Erythroblast (primary cell): ENCODE results near the gene LUC7L2.
"Not testable (repeated sequence)": the region's sequence is repeated elsewhere in the genome, so short reads cannot be mapped to it uniquely, and the experiment has no call there.

Experiments
- DNase-seq, 2 experiments: peaks; one replicate each; lab custom pipeline; 2025; lab: John Stamatoyannopoulos, UW
- GATA1 ChIP-seq: IDR thresholded peaks from 2 replicates; pipeline ENCODE4 v1.6.1; 2011; ENCODE audit warnings: low read depth, mild to moderate bottlenecking, control low read depth, low read length, moderate library complexity
- POLR2A ChIP-seq: IDR thresholded peaks from 2 replicates; pipeline ENCODE4 v1.6.1; 2011; ENCODE audit warnings: mild to moderate bottlenecking, low read length

The LUC7L2 gene

GRCh38 chr7:139394540-139394939 lies 34.8 kb downstream of the LUC7L2 start:
- TF ChIP-seq GATA1 (no peak), POLR2A (no peak)
- no peak for DNase-seq

DNA sequence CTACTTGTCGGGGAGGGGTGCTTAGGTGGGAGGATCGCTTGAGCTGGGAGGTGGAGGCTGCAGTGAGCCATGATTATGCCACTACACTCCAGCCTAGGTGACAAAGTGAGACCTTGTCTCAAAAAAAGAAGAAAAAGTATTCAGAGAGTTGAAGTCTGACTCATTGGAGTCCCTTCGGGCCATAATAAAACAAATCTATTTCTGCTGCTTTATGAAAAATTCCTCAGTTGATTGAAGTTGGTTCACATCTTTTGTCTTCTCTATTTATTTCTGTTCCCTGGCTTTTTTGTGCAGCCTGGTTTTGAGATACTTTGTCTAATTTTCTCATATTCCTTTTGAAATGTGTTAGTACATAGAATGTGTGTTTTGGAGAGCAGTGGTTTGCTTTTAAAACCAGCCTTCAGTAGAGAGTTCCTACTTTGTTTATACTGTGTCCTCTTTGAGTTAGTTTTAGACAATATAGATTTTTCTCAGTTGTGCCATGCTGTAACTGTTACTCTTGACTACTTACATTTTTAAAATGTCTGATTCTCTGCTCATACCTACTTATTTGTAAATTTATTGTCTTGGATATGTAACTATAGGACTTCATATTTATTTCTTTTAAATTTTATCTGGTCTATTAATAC lies 36.7 kb downstream of the LUC7L2 start:
- TF ChIP-seq GATA1 (no peak), POLR2A (no peak)
- DNase-seq, result no peak

DNA sequence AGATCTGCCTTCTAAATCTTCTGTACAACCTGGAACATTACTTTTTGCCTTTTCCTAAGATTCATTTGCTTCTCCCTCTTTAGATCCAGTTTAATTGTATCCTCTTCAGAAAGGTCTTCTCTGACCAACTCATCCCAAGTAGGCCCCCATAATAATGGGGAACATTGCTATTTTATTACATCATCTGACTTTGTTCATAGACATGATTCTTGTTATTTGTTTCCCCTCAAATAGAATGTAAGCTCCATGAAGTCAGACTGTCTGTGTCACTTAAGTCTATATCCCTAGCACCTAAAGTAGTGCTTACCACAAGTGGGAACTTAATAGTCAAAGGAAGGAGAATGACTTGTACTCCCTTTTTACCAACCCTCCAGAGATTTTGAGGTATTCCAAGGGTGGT lies 37.5 kb downstream of the LUC7L2 start:
- TF ChIP-seq GATA1, result no peak
- no peak for TF ChIP-seq POLR2A
- no peak for DNase-seq

DNA sequence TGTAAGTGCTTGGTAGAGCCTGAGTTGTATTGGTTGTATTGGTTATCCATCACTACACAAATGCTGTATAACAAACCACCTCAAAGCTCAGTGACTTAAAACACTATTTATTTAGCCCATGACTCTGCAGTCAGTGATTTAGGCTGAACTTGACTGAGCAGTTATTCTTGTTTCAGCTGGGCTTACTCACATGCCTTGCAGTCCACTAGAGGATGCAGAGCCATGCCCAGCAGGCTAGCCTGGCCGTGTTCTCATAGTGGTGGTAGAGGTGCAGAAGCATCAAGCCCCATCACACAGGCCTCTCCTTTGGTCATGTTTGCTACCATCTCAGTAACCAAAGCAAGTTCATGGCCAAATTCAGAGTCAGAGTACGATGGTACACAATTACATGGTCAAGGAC lies 43.9 kb downstream of the LUC7L2 start:
- no peak for TF ChIP-seq GATA1
- no peak for TF ChIP-seq POLR2A
- DNase-seq, result no peak

DNA sequence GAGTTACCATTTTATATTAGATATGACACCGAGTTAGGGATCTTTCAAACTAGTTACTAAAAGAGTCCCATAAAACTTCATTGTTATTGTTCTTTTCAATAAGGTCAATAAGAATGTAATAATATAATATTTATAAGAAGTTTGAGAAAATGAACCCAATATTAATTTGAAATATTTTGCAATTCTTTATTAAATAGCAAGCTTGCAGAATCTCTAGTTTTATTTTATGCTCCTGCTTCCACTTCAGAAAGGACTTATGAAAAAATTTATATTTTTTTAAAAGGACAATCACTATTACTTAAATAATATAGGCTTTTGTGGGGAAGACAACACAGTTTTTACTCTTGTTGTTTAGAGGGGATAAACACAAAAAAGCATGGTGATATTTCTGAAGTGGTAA lies 47.9 kb downstream of the LUC7L2 start:
- TF ChIP-seq POLR2A (no peak), GATA1 (no peak)
- no peak for DNase-seq

- not testable (repeated sequence) for DNase-seq
These were observed 55.2 kb downstream of the LUC7L2 start for GRCh38 chr7:139414743-139415402.

DNA sequence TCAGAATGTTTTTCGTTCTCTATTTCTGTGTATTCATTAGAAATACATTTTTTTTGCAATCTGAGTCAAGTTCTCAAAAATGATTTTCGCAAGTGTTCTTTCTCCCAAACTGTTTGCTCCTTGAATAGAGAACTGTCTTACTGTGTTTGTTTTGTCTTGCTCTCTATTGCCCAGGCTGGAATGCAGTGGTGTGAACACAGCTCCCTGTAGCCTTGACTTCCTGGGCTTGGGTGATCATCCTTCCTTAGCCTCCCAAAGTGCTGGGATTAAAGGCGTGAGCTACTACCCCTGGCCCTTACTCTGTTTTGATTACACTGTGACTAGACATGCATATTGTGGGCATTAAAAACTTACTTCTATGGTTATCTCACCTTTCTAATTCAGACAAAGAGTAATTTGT lies 56.7 kb downstream of the LUC7L2 start:
- TF ChIP-seq GATA1 (no peak), POLR2A (no peak)
- DNase-seq, result no peak

GRCh38 chr7:139417478-139417877 lies 57.8 kb downstream of the LUC7L2 start:
- TF ChIP-seq GATA1, result no peak
- TF ChIP-seq POLR2A, result no peak
- no peak for DNase-seq

DNA sequence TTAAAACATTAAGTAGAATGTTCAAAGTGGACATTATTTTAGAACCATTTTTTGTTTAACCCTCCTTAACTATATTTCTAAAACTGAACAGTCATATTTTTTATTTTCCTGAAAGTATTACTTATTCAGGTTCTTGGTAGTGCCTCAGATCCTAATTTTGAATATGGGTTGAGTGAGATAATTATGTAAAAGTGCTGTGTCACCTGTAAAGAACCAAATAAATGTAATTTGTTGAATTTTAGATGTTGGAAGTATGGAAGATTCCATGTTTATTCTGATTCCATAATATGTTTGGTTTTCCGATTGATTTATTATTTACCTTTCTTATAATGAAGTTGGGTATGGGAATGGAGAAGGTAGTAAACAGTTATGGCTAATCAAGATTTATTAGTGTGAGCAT lies 61.4 kb downstream of the LUC7L2 start:
- no peak for DNase-seq
- TF ChIP-seq GATA1 (no peak), POLR2A (no peak)

DNA sequence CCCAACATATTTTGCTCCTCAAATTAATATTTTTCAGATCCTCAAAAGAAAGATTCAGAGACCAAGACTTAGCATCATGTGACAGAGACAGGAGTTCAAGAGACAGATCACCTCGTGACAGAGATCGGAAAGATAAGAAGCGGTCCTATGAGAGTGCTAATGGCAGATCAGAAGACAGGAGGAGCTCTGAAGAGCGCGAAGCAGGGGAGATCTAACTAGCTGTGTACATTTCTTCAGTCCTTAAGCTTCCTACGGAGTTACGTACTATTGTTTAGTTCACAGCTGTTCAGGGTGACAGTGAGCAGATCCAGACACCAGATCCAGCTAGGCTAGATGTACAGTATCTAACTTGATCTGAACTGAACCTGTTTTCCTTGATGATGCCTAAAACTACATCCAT lies 62.4 kb downstream of the LUC7L2 start:
- peak; percentile 13 to 27 for DNase-seq

GRCh38 chr7:139423091-139423490 lies 63.4 kb downstream of the LUC7L2 start:
- no peak for DNase-seq
- TF ChIP-seq POLR2A (no peak), GATA1 (no peak)

More for the DNA sequence above, 62.4 kb downstream of the LUC7L2 start:
- TF ChIP-seq POLR2A (no peak), GATA1 (peak; percentile 11)

GRCh38 chr7:139424004-139424403 lies 64.3 kb downstream of the LUC7L2 start:
- no peak for TF ChIP-seq POLR2A
- no peak for TF ChIP-seq GATA1
- no peak for DNase-seq

GRCh38 chr7:139425701-139426100 lies 66.0 kb downstream of the LUC7L2 start:
- not testable (repeated sequence) for DNase-seq

DNA sequence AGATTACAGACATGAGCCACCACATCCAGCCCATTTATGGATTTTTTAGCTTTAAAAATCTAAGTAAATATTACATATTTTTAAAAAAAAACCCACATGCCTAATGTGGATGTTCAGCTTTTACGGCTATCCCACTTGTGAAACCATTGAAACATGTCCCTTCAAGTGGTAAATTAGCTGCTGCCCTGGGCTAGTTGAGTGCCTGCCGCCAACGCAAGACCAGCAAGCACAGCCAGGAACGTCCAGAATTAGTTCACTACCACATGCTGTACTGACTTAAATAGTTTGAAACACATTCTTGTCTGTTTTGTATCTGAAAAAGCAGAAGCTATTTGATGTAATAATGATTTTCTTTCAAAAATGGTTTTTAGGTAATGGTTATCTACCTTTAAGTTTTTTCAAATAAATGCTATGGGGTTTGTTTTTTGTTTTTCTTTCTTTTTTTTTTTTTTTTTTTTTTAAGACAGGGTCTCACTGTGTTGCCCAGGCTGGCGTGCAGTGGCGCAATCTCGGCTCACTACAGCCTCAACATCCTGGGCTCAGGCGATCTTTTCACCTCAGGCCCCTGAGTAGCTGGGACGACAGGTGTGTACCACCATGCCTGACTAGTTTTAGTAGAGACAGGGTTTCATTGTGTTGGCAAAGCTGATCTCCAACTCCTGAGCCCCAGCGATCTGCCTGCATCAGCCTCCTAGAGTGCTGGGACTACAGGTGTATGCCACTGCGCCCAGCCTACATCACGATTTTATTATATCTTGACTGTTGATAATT lies 66.7 kb downstream of the LUC7L2 start:
- no peak for DNase-seq
- TF ChIP-seq GATA1, result no peak
- TF ChIP-seq POLR2A, result no peak

DNA sequence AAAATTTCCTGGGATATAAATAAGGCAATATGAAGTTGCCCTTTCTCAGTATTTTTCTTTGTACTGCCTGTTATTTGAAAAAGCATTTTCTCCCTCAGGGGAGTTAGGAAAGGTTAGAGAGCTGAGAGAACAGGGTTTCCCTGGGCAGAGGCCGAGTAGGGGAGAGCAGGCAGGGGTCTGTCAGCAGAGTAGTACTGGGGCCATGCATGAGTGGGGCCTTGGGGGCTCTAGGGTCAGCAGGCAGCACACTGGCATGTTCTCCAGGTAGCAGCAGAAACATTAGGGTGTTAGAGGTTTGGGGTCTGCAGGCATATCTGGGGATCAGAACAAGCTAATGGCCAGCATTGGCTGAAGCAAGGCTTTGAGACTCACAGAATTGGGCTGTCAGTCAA lies 67.3 kb downstream of the LUC7L2 start:
- TF ChIP-seq GATA1 (no peak), POLR2A (no peak)
- DNase-seq, result no peak
